GM12878 (cell line): Measurements from ENCODE around the gene SETMAR. TPM values are rescaled to one million over a fixed set of nuclear protein-coding genes. Genes with fewer than 3 reads are reported as not detected.
"Not testable (repeated sequence)": the region's sequence is repeated elsewhere in the genome, so short reads cannot be mapped to it uniquely, and the experiment has no call there.

Source experiments
- ATAC-seq: fragments of 200-7000 bp; cut with Tn5 transposase; 3 replicates; pipeline ENCODE4 v1.9.1; 2020; ENCODE audit warnings: mild to moderate bottlenecking, moderate library complexity
- BruUV-seq: library from RNA; stranded (reverse); fragments of 400-500 nt; replicated peaks from 2 replicates; lab custom pipeline; 2021; lab: Mats Ljungman, UMichigan
- CTCF ChIA-PET: fragments of 300-600 bp; sonication (Branson Sonifier 250); formaldehyde crosslinking; extraction: SDS; loops from one replicate; lab custom pipeline; 2021; ENCODE audit warnings: inconsistent platforms; lab: Yijun Ruan, JAX
- POLR2A ChIA-PET: fragments of 350-600 bp; formaldehyde crosslinking; extraction: SDS; loops from one replicate; lab custom pipeline; 2021; ENCODE audit warnings: inconsistent platforms; lab: Charles Lee
- RAD21 ChIA-PET: fragments of 300-600 bp; sonication (Branson Sonifier 250); formaldehyde crosslinking; loops from one replicate; lab custom pipeline; 2023; ENCODE audit warnings: antibody characterized with exemption; ENCODE audit not compliant: unreplicated experiment; lab: Charles Lee
- SMC1A ChIA-PET: fragments of 300-600 bp; sonication (Branson Sonifier 250); formaldehyde crosslinking; loops from one replicate; lab custom pipeline; 2023; ENCODE audit not compliant: unreplicated experiment, uncharacterized antibody; lab: Charles Lee
- DNase-seq: peaks from one replicate; pipeline ENCODE4 v3.0.0-alpha.2; 2011; ENCODE audit warnings: low read depth, low spot score
- FAIRE-seq: peaks from 3 replicates; lab custom pipeline; 2011; peaks lifted over from hg19 to GRCh38; lab: Jason Lieb, UNC
- H2AFZ ChIP-seq: 2 replicates; pipeline ENCODE4 v1.6.0; 2011; ENCODE audit warnings: low read depth, low read length, control low read depth; ENCODE audit not compliant: control insufficient read depth
- H3K27ac ChIP-seq: 2 replicates; pipeline ENCODE4 v1.5.1; 2011; ENCODE audit warnings: control low read depth; ENCODE audit not compliant: control insufficient read depth, insufficient read depth
- H3K27me3 ChIP-seq, 2 experiments: replicated peaks in 1 of 2; 2 replicates each; pipeline versions ENCODE4 v1.6.0 to v1.6.1; 2011; ENCODE audit warnings: low read length in 1 of 2; ENCODE audit not compliant: control insufficient read depth in 2 of 2, insufficient read depth in 2 of 2
- H3K36me3 ChIP-seq, 2 experiments: 2 replicates each; pipeline ENCODE4 v1.5.1; 2011; ENCODE audit warnings: low read length in 1 of 2; ENCODE audit not compliant: control insufficient read depth in 2 of 2, insufficient read depth in 2 of 2
- H3K4me1 ChIP-seq: 2 replicates; pipeline ENCODE4 v1.6.1; 2011; ENCODE audit warnings: mild to moderate bottlenecking, low read length, moderate library complexity, mixed read lengths; ENCODE audit not compliant: control insufficient read depth, insufficient read depth
- H3K4me2 ChIP-seq: 2 replicates; pipeline ENCODE4 v1.6.0; 2011; ENCODE audit warnings: control low read depth; ENCODE audit not compliant: control insufficient read depth, insufficient read depth
- H3K4me3 ChIP-seq: fragments of 200-600 bp; sonication (generic); 2 replicates; pipeline ENCODE4 v1.5.1; 2016
- H3K79me2 ChIP-seq: 2 replicates; pipeline ENCODE4 v1.6.0; 2011; ENCODE audit warnings: low read length; ENCODE audit not compliant: control insufficient read depth, insufficient read depth
- H3K9ac ChIP-seq: 2 replicates; pipeline ENCODE4 v1.8.0; 2011; ENCODE audit warnings: low read length, control low read depth, mixed read lengths; ENCODE audit not compliant: control insufficient read depth, insufficient read depth
- H3K9me3 ChIP-seq: replicated peaks from 3 replicates; pipeline ENCODE4 v1.5.1; 2011; ENCODE audit warnings: mild to moderate bottlenecking, low read length; ENCODE audit not compliant: control insufficient read depth, insufficient read depth
- H4K20me1 ChIP-seq: 2 replicates; pipeline ENCODE4 v1.6.0; 2011; ENCODE audit not compliant: control insufficient read depth, insufficient read depth
- CEBPZ ChIP-seq: fragments of 150-350 bp; IDR thresholded peaks from 2 replicates; pipeline ENCODE4 v1.6.1; 2016; ENCODE audit warnings: low read depth, low read length
- IKZF1 ChIP-seq: fragments of 450-650 bp; conservative IDR thresholded peaks from 2 replicates; pipeline ENCODE4 v1.6.1; 2017; ENCODE audit warnings: antibody characterized with exemption, mild to moderate bottlenecking
- IRF4 ChIP-seq: IDR thresholded peaks from 2 replicates; pipeline ENCODE4 v1.6.1; 2011; ENCODE audit warnings: low read depth, low read length
- KLF5 ChIP-seq: fragments of 450-650 bp; IDR thresholded peaks from 2 replicates; pipeline ENCODE4 v1.6.1; 2014; ENCODE audit warnings: mild to moderate bottlenecking; ENCODE audit not compliant: partially characterized antibody
- RAD51 ChIP-seq: fragments of 450-650 bp; IDR thresholded peaks from 2 replicates; pipeline ENCODE4 v1.6.1; 2016; ENCODE audit warnings: moderate library complexity, mild to moderate bottlenecking, inconsistent platforms
- RELB ChIP-seq: fragments of 450-650 bp; IDR thresholded peaks from 2 replicates; pipeline ENCODE4 v1.6.1; 2017; ENCODE audit warnings: low read depth, mild to moderate bottlenecking, moderate library complexity
- SMC3 ChIP-seq: IDR thresholded peaks from 2 replicates; pipeline ENCODE4 v1.6.1; 2011; ENCODE audit warnings: low read length, improper control_type of control experiment, borderline replicate concordance
- SP1 ChIP-seq: IDR thresholded peaks from one replicate; pipeline ENCODE4 v1.6.1; 2011; ENCODE audit warnings: low read depth, low read length
- SREBF1 ChIP-seq: IDR thresholded peaks from 2 replicates; pipeline ENCODE4 v1.6.1; 2012; ENCODE audit warnings: mild to moderate bottlenecking, low read length
- WGBS: methylation state at CpG from one replicate; pipeline ENCODE4 v1.1.6; 2016; ENCODE audit warnings: low lambda C conversion rate; ENCODE audit not compliant: insufficient replicate concordance, insufficient coverage; ENCODE audit errors: missing lambda C conversion rate; 5-methylcytosine and 5-hydroxymethylcytosine counted together
- in situ Hi-C: fragments of 300-500 bp; cut with MboI; formaldehyde crosslinking; loops from 9 replicates; pipeline ENCODE4 v1.14.3; 2018; ENCODE audit warnings: mixed read lengths
- intact Hi-C: fragments of 100-400 bp; cut with micrococcal nuclease; formaldehyde crosslinking; loops from one replicate; pipeline ENCODE4 v1.14.2; 2022; ENCODE audit not compliant: unreplicated experiment
- polyA plus RNA-seq, 11 experiments: library from polyadenylated mRNA; depleted of rRNA in 4 of 11; unstranded in 6 of 11; stranded (reverse) in 5 of 11; fragments of >200 nt; fragmentation: Nextera tagmentation in 4 of 11; fragmentation: Illumina TruSeq in 1 of 11; extraction: Ambion mirVana in 4 of 11; extraction: Trizol in 1 of 11; gene quantifications; 1 replicate in 1 of 11; 2 replicates in 10 of 11; pipeline versions ENCODE4 v1.2.1 to v1.2.3, GENCODE V29; 2011 to 2016; ENCODE audit warnings: inconsistent platforms in 2 of 11, missing spikeins in 2 of 11, low read depth in 1 of 11
- total RNA-seq, 4 experiments: library from RNA; depleted of rRNA in 3 of 4; stranded (reverse); fragments of >200 nt in 3 of 4; fragmentation: Illumina TruSeq in 1 of 4; extraction: Trizol in 1 of 4; gene quantifications; 2 replicates each; pipeline versions ENCODE4 v1.2.1 to v1.2.3, GENCODE V29; 2013 to 2021

Gene SETMAR
- total and polyA plus RNA-seq, 10 of the 15 experiments (the other 5 are each of a cell fraction or from before 2014, with no cell fraction given) = 7.1 to 25.1 (median 20.3) TPM

- TF ChIP-seq RELB (no peak), RAD51 (no peak)
These were observed 23.7 kb downstream of the SETMAR start (continued) for GRCh38 chr3:4326868-4327267.

GRCh38 chr3:4329806-4330205 is 26.6 kb downstream of the SETMAR start:
- H3K9me3 ChIP-seq = not testable (repeated sequence)
- CTCF ChIA-PET = interaction anchor here (0.7 kb wide), 1 partner anchor 832 kb away, joined by 3 read pairs; no protein-coding TSS in a partner anchor

GRCh38 chr3:4332111-4332510 is 28.9 kb downstream of the SETMAR start:
- Histone ChIP-seq H3K79me2 (no peaks in the 10 kb centered on the region), H3K4me2 (no peak overlapping the region), H2AFZ (no peak overlapping the region), H4K20me1 (no peaks in the 10 kb centered on the region), H3K9me3 (peaks cover 2% of the 10 kb centered on the region; the same call in 2 of the 3 replicates), H3K4me1 (no peaks in the 10 kb centered on the region), H3K27me3 (no peaks in the 10 kb centered on the region), H3K4me3 (no peak overlapping the region)
- POLR2A ChIA-PET = no interaction called here
- no TSS peak for BruUV-seq
- SMC1A ChIA-PET = no interaction called here
- intact Hi-C loops = no loop called here
- 96% methylated on average over 1 of the region's 1 CpG for WGBS
- ATAC-seq = no peak
- FAIRE-seq = no peak
- no peak for DNase-seq
- CTCF ChIA-PET = interaction anchor here (1.0 to 1.3 kb wide), 2 partner anchors 19 to 302 kb away, joined by 3 read pairs; no protein-coding TSS in a partner anchor
- TF ChIP-seq SREBF1 = no peak
- TF ChIP-seq SP1 = no peak
- TF ChIP-seq KLF5 = no peak
- TF ChIP-seq IKZF1 = no peak
- TF ChIP-seq IRF4 = no peak
- TF ChIP-seq SMC3 = no peak
- TF ChIP-seq CEBPZ = no peak
- TF ChIP-seq, all 136 proteins: peak for 0
- no peaks in the 10 kb centered on the region for H3K36me3 ChIP-seq
- no peak overlapping the region for H3K9ac ChIP-seq
- H3K27ac ChIP-seq = no peak overlapping the region
- RAD21 ChIA-PET = no interaction called here
- in situ Hi-C loops = no loop called here

More at GRCh38 chr3:4329806-4330205, 26.6 kb downstream of the SETMAR start:
- H3K4me1 ChIP-seq, H3K4me3 ChIP-seq, POLR2A ChIA-PET, intact Hi-C loops, H2AFZ ChIP-seq, DNase-seq, H3K36me3 ChIP-seq, H3K27me3 ChIP-seq, H3K4me2 ChIP-seq, H3K79me2 ChIP-seq, H3K27ac ChIP-seq, H4K20me1 ChIP-seq, in situ Hi-C loops, ATAC-seq, FAIRE-seq, H3K9ac ChIP-seq, RAD21 ChIA-PET, BruUV-seq: not testable (repeated sequence)
- SMC1A ChIA-PET = interaction anchor here (0.9 kb wide), 1 partner anchor 12 kb away, joined by 3 read pairs; no protein-coding TSS in a partner anchor
